Activated T-helper 17 cell treated with anti-CD3 and anti-CD28 coated beads, Interleukin-2, amount 50 U/mL, for 72 hours (primary cell): ENCODE results near the gene FPR3. TPM values are rescaled to one million over a fixed set of nuclear protein-coding genes. Genes with fewer than 3 reads are reported as not detected.

Experiments
- ATAC-seq: fragments of 150-1000 bp; cut with Tn5 transposase; replicated peaks from 2 replicates; pipeline ENCODE4 v1.10.0; 2021; ENCODE audit warnings: mild to moderate bottlenecking, moderate library complexity
- H3K27ac Mint-ChIP-seq: one replicate; pipeline ENCODE4 v1.8.0; 2022; ENCODE audit warnings: mixed read lengths
- H3K27me3 Mint-ChIP-seq: one replicate; pipeline ENCODE4 v1.8.0; 2022; ENCODE audit warnings: mixed read lengths
- H3K36me3 Mint-ChIP-seq: one replicate; pipeline ENCODE4 v1.8.0; 2022; ENCODE audit warnings: low read depth, mild to moderate bottlenecking, mixed read lengths
- H3K4me1 Mint-ChIP-seq: one replicate; pipeline ENCODE4 v1.8.0; 2022; ENCODE audit warnings: mixed read lengths
- H3K4me3 Mint-ChIP-seq: one replicate; pipeline ENCODE4 v1.8.0; 2022; ENCODE audit warnings: mild to moderate bottlenecking, mixed read lengths
- H3K9me3 Mint-ChIP-seq: one replicate; pipeline ENCODE4 v1.8.0; 2022; ENCODE audit warnings: mixed read lengths
- total RNA-seq, 2 donors: library from RNA; stranded (reverse); gene quantifications; one replicate each; pipeline ENCODE4 v1.2.3, GENCODE V29; 2022

Gene FPR3
- total RNA-seq: not detected

DNA sequence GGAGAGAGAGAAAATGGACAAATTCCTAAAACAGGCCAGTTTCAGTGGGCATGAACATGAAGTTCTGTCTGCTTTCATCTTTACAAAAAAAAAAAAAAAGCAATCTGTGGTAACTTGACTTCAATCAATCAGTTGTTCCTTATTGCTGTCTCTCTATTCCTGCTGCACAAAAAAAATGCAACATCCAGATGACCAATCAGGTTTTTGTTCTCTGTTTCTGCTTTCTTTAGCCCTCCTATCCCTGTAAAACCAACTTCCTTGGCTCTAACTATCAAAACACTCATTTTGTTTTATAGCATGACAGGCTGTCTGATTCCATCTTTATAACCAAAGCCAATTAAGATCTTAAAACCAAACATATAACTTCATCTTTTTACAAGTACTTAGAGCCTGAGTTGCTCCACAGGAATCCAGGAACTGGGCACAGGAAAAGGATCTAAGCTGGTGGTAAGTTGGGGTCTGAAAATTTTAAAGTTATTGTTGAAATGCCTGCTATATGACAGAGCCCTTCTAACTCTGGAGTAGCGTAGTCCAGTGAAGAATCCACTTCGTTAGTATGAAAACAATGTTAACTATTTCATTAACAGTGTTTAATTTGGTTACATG is at the start of gene FPR3:
Gene FPR3 (plus strand): TSS at position 273 of the 606 bp plus-strand sequence. CDS start 28,592 bp downstream, outside the sequence.
- peaks cover 8% of the 10 kb centered on the region for H3K9me3 Mint-ChIP-seq
- no peak within 1 kb of the TSS for H3K4me3 Mint-ChIP-seq
- no peak within 1 kb of the TSS for H3K27ac Mint-ChIP-seq
- H3K4me1 Mint-ChIP-seq: no peaks in the 10 kb centered on the region
- H3K36me3 Mint-ChIP-seq: no peaks in the 10 kb centered on the region
- no peak for ATAC-seq
- H3K27me3 Mint-ChIP-seq: peaks cover 16% of the 10 kb centered on the region

- peaks cover 16% of the 10 kb centered on the region for H3K27me3 Mint-ChIP-seq
Observed at GRCh38 chr19:51746731-51747130, 48.2 kb upstream of the FPR3 start.

GRCh38 chr19:51749979-51750378 is 45.0 kb upstream of the FPR3 start:
- Mint-ChIP-seq H3K4me1 (no peaks in the 10 kb centered on the region), H3K4me3 (no peak overlapping the region), H3K27me3 (peaks cover 16% of the 10 kb centered on the region), H3K9me3 (no peaks in the 10 kb centered on the region), H3K36me3 (no peaks in the 10 kb centered on the region), H3K27ac (no peak overlapping the region)
- ATAC-seq: no peak

More at GRCh38 chr19:51746731-51747130, 48.2 kb upstream of the FPR3 start:
- Mint-ChIP-seq H3K4me1 (no peaks in the 10 kb centered on the region), H3K27ac (no peak overlapping the region), H3K36me3 (no peaks in the 10 kb centered on the region), H3K4me3 (no peak overlapping the region), H3K9me3 (no peaks in the 10 kb centered on the region)
- ATAC-seq: no peak

DNA sequence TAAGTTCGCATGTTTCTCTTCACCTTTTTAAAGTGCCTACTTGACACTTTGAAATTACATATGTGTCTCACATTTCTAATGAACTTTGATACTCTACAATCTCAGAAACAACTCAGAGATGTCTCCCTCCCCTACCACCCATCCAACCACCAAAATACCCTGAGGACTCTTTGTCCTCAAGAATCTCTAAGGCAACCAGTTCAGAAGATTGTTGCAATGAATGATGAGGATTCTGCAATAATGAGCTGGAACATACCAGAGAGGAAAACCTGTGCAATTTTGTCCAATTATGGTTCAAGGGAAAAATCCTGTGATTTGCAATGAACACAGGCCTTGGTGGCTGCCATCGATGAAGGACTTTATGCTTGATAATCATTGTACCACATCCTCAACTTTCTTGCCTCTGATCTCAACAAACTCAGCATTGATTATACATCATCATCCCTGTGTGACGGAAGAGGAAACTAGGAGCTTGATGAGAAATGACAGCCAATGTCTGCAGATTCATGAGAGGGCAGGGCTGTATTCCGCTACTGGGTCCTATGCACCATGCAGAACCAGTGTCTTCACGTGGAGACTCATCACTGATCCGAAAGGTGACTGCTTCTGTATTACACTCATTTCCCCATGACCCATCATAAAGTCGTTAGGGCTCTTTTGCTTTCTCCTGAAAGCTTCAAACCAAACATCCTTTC is 44.4 kb upstream of the FPR3 start:
- H3K4me3 Mint-ChIP-seq: no peak overlapping the region
- H3K9me3 Mint-ChIP-seq: no peaks in the 10 kb centered on the region
- H3K4me1 Mint-ChIP-seq: no peaks in the 10 kb centered on the region
- H3K27ac Mint-ChIP-seq: no peak overlapping the region
- no peaks in the 10 kb centered on the region for H3K36me3 Mint-ChIP-seq
- peaks cover 14% of the 10 kb centered on the region for H3K27me3 Mint-ChIP-seq
- no peak for ATAC-seq

DNA sequence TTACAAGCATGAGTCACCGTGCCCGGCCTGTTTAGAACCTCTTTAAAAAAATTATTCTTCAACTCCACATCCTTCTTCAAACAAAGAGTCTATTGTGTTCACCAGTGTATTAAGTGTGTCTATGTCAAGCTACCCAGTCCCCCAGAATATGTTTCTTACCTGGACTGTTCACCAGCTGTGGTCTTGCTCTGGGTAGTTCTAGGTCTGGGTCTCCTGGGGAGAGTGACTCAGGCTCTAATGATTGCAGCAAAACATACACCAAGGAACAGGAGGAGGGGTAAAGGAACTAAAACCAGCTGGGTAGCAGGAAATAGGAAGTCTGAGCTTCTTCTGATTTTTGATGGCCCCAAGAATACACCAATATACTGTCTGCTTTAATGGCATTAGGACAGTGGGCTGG is 43.3 kb upstream of the FPR3 start, which contains the start of gene FPR1:
Gene FPR1 (minus strand): TSS at position 224 of the 400 bp plus-strand sequence. CDS start 4,884 bp downstream, outside the sequence.
- no peak within 1 kb of the TSS for H3K27ac Mint-ChIP-seq
- peaks cover 6% of the 10 kb centered on the region for H3K9me3 Mint-ChIP-seq
- H3K4me3 Mint-ChIP-seq: no peak within 1 kb of the TSS
- ATAC-seq: no peak
- H3K36me3 Mint-ChIP-seq: no peaks in the 10 kb centered on the region
- H3K27me3 Mint-ChIP-seq: peaks cover 17% of the 10 kb centered on the region
- H3K4me1 Mint-ChIP-seq: no peaks in the 10 kb centered on the region

- Mint-ChIP-seq H3K27me3 (peaks cover 12% of the 10 kb centered on the region), H3K9me3 (peaks cover 6% of the 10 kb centered on the region)
Observed at GRCh38 chr19:51754109-51754508, 40.8 kb upstream of the FPR3 start.

GRCh38 chr19:51754770-51755169 is 40.2 kb upstream of the FPR3 start:
- Mint-ChIP-seq H3K27me3 (peaks cover 10% of the 10 kb centered on the region), H3K36me3 (no peaks in the 10 kb centered on the region), H3K4me3 (no peak overlapping the region), H3K4me1 (no peaks in the 10 kb centered on the region), H3K27ac (no peak overlapping the region), H3K9me3 (peaks cover 6% of the 10 kb centered on the region)
- no peak for ATAC-seq

More at GRCh38 chr19:51754109-51754508, 40.8 kb upstream of the FPR3 start:
- ATAC-seq: no peak
- no peaks in the 10 kb centered on the region for H3K4me1 Mint-ChIP-seq
- no peak overlapping the region for H3K27ac Mint-ChIP-seq
- H3K4me3 Mint-ChIP-seq: no peak overlapping the region
- H3K36me3 Mint-ChIP-seq: no peaks in the 10 kb centered on the region

GRCh38 chr19:51755571-51755970 is 39.4 kb upstream of the FPR3 start:
- peaks cover 10% of the 10 kb centered on the region for H3K27me3 Mint-ChIP-seq
- H3K27ac Mint-ChIP-seq: no peak overlapping the region
- no peak for ATAC-seq
- H3K9me3 Mint-ChIP-seq: peaks cover 6% of the 10 kb centered on the region
- no peaks in the 10 kb centered on the region for H3K36me3 Mint-ChIP-seq
- no peak overlapping the region for H3K4me3 Mint-ChIP-seq
- H3K4me1 Mint-ChIP-seq: no peaks in the 10 kb centered on the region

DNA sequence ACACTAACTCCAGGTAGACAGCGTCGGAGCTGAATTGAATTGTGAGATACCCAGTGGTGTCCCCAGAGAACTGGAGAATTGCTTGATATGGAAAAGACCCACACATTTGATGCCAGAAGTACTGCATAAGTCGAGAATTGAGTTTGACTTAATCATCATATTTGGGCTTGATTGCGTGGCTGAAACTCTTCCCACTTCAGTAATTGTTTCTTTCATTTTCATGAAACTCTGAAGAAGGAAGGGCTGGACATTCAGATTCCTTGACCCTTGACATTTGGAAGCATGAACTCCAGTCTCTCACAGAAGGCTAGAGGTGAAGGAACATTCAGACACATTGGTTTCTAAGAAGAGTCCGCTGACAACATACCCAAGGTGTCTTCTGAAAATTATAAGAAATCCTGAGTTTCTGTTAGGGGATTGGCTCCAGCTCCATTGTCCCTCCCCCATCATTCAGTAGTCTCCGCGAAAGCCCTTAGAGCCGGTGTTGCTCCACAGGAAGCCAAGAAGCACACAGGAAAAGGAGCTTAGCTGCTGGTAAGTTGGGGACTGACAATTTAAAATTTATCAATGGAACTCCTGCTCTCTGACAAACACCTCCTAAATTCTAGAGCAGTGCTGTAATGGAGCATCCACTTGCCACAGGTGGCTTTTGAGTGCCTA is 34.1 kb upstream of the FPR3 start, which contains the start of gene FPR2:
Gene FPR2 (plus strand): TSS at position 484 of the 660 bp plus-strand sequence. CDS start 7,479 bp downstream, outside the sequence.
- H3K27ac Mint-ChIP-seq: no peak within 1 kb of the TSS
- H3K4me3 Mint-ChIP-seq: no peak within 1 kb of the TSS
- no peaks in the 10 kb centered on the region for H3K36me3 Mint-ChIP-seq
- H3K9me3 Mint-ChIP-seq: peaks cover 3% of the 10 kb centered on the region
- no peaks in the 10 kb centered on the region for H3K4me1 Mint-ChIP-seq
- H3K27me3 Mint-ChIP-seq: peaks cover 22% of the 10 kb centered on the region
- ATAC-seq: no peak

GRCh38 chr19:51761696-51762095 is 33.3 kb upstream of the FPR3 start:
- H3K9me3 Mint-ChIP-seq: no peaks in the 10 kb centered on the region
- no peaks in the 10 kb centered on the region for H3K4me1 Mint-ChIP-seq
- H3K27ac Mint-ChIP-seq: no peak overlapping the region
- ATAC-seq: no peak
- peaks cover 21% of the 10 kb centered on the region for H3K27me3 Mint-ChIP-seq
- no peak overlapping the region for H3K4me3 Mint-ChIP-seq
- no peaks in the 10 kb centered on the region for H3K36me3 Mint-ChIP-seq

GRCh38 chr19:51765086-51765485 is 29.9 kb upstream of the FPR3 start:
- no peaks in the 10 kb centered on the region for H3K4me1 Mint-ChIP-seq
- no peaks in the 10 kb centered on the region for H3K9me3 Mint-ChIP-seq
- H3K27me3 Mint-ChIP-seq: peaks cover 24% of the 10 kb centered on the region
- no peak overlapping the region for H3K27ac Mint-ChIP-seq
- no peak overlapping the region for H3K4me3 Mint-ChIP-seq
- H3K36me3 Mint-ChIP-seq: no peaks in the 10 kb centered on the region
- ATAC-seq: no peak

DNA sequence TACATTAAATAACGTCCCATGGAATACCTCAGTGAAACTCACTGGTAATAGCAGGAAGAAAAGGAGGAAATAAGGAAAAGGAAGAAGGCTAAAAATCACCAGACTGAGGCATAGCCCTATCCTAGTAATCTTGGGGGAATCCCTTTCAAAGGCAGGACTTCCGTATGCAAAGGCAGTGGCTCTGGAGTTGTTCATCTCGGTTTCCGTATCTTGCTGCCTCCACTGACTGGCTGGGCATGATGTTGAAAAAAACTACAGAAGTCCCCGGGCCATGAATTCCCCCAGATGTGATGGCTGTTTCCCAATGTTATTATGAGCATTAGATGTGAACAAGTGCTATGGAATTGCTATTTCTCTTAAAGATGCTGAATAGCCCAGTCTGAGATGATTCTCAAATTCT is 28.5 kb upstream of the FPR3 start:
- H3K27me3 Mint-ChIP-seq: peaks cover 25% of the 10 kb centered on the region
- no peaks in the 10 kb centered on the region for H3K4me1 Mint-ChIP-seq
- no peaks in the 10 kb centered on the region for H3K9me3 Mint-ChIP-seq
- no peak for ATAC-seq
- no peak overlapping the region for H3K4me3 Mint-ChIP-seq
- no peak overlapping the region for H3K27ac Mint-ChIP-seq
- H3K36me3 Mint-ChIP-seq: no peaks in the 10 kb centered on the region

- H3K27me3 Mint-ChIP-seq: peaks cover 30% of the 10 kb centered on the region
Observed at GRCh38 chr19:51771376-51772130, 23.4 kb upstream of the FPR3 start.

DNA sequence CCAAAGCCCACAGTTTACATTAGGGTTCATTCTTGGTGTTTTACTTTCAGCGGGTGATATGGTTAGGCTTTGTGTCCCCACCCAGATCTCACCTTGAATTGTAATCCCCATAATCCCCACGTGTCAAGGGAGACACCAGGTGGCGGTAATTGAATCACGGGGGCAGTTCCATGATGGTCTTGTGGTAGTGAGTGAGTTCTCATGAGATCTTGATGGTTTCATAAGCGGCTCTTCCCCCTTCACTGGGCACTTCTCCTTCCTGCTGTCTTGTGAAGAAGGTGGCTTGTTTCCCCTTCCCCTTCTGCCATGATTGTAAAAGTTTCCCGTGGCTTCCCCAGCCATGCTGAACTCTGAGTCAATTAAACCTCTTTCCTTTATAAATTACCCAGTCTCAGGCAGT is 22.0 kb upstream of the FPR3 start:
- no peak overlapping the region for H3K4me3 Mint-ChIP-seq
- H3K36me3 Mint-ChIP-seq: no peaks in the 10 kb centered on the region
- H3K9me3 Mint-ChIP-seq: no peaks in the 10 kb centered on the region
- ATAC-seq: no peak
- H3K4me1 Mint-ChIP-seq: no peaks in the 10 kb centered on the region
- H3K27ac Mint-ChIP-seq: no peak overlapping the region
- H3K27me3 Mint-ChIP-seq: peaks cover 33% of the 10 kb centered on the region

More at GRCh38 chr19:51771376-51772130, 23.4 kb upstream of the FPR3 start:
- no peaks in the 10 kb centered on the region for H3K36me3 Mint-ChIP-seq
- ATAC-seq: no peak
- no peak overlapping the region for H3K27ac Mint-ChIP-seq
- no peaks in the 10 kb centered on the region for H3K4me1 Mint-ChIP-seq
- H3K4me3 Mint-ChIP-seq: no peak overlapping the region
- H3K9me3 Mint-ChIP-seq: no peaks in the 10 kb centered on the region
